CD4-positive, alpha-beta T cell treated with Interferon alpha-2 for 1 hour (primary cell): ENCODE data around the gene CTIF.
"Not testable (repeated sequence)": the region's sequence is repeated elsewhere in the genome, so short reads cannot be mapped to it uniquely, and the experiment has no call there.

Experiments
- DNase-seq, 2 donors: peaks; one replicate each; pipeline ENCODE4 v3.0.0-alpha.2; 2020 to 2022

CTIF gene

GRCh38 chr18:48538531-48539405, at the start of gene CTIF:
CTIF (plus strand) TSS chr18:48539031; CDS start chr18:48619566, 80,535 bp downstream.
- DNase-seq = peak; percentile 65 to 71

GRCh38 chr18:48490641-48491293, 48.1 kb upstream of the CTIF start:
- no peak for DNase-seq

DNA sequence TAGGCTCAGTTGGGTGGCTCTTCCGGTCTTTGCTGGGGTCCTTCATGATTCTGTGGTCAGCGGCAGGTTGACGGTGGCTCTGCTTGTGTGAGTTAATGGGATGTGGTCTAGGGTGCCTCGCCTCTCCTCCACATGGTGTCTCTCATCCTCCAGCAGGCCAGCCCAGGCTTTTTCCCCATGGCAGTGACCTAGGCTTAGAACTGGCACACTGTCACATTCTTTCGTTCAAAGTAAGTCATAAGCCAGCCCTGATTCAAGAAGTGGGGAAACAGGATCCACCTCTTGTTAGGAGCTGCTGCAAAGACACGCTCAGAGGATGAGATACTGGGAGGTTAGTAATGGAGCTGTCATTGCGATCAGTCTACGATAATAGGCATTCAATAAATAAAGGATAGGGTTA, 46.0 kb upstream of the CTIF start:
- DNase-seq = no peak

DNA sequence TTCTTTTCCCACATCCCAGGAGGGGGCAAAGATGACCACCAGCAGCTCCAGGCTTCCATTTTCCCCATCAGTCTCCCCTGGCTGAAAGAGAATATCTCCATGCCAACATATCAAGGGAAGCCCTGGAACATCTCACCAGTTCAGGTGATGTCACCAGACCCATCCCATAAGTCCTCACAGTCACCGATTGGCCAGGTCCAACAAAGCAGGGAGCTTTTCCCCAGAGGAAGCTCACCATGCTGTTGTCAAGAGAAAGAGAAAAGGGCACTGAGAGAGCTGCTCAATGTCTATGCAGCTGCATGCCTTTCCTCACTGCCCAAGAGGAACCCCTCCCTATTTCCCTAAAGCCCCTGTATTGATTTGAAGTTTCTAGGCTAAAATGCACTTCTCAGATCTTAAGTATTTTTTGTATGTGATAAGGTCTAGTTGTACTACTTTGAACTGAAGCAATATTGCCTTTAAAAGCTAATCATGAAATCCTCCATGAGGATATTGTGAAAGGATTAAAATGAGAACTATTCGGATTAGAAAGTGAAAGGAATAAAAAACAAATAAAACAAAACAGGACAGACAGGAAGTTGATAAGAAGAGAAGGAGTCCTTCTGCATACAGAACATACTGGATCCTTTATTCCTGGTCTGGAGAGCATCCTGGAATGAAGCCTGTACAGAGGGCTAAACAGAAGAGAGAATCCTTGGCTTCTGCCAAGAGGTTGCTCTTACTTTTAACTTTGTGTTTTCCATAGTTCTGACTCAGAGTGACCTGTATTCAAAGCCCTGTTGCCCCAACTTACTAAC, 45.2 kb upstream of the CTIF start:
- DNase-seq = no peak

GRCh38 chr18:48497863-48498262, 41.0 kb upstream of the CTIF start:
- DNase-seq = no peak

- DNase-seq = no peak
Observed at GRCh38 chr18:48500517-48500916, 38.3 kb upstream of the CTIF start.

DNA sequence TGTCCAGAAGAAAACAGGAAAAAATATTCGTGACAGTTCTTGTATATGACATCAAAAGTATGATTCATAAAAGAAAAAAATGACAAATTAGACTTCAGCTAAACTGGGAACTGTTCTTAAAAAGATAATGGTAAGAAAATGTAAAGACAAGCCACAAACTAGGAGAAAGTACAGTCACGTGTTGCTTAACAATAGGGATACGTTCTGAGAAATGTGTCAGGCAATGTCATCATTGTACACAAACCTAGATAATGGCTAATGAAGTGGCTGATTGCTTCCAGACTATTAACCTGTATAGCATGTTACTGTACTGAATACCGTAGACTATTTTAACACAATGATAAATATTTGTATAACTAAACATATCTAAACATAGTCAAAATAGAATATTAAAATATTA, 35.9 kb upstream of the CTIF start:
- no peak for DNase-seq

DNA sequence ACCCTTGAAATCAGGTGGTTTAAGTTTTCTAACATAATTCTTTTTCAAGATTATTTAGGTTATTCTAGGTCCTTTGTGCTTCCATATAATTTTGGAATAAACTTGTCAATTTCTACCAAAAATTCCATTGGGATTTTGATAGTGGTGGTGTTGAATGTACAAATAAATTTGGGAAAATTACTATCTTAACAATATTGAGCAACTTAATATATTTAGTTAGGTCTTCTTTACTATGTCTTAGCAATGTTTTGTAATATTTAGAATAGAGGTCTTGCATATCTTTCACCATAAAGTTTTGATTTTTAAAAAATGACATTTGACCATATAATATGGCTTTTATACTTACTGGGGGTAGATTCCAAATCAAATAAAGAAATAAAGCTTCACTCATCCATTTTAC, 34.0 kb upstream of the CTIF start:
- no peak for DNase-seq

- DNase-seq = not testable (repeated sequence)
Observed at GRCh38 chr18:48506983-48507568, 31.8 kb upstream of the CTIF start.

GRCh38 chr18:48512498-48512897, 26.3 kb upstream of the CTIF start:
- DNase-seq = not testable (repeated sequence)

- no peak for DNase-seq
Observed at GRCh38 chr18:48514786-48515185, 24.0 kb upstream of the CTIF start.

- DNase-seq = no peak
Observed at GRCh38 chr18:48517048-48517447, 21.8 kb upstream of the CTIF start.

- DNase-seq = no peak
Observed at GRCh38 chr18:48519431-48520100, 19.3 kb upstream of the CTIF start.

DNA sequence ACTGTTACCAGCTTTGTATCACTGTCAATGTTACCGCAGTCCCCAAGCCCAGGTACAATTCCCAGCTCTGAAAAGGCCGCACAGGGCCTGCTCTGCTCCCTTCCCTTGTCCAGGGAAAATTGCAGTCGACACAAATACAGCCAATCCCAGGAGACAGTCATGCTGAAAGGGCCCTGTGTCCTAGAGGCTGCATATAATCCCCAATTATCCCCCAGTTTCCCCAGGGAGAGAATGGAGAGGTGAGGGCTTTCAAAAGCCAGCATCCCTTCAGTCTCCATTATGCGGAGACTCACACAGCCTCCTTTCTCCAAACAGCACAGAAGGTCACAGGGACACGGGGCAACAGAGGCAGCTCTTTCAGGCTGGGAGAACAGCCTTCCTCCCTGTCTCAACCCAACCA, 17.1 kb upstream of the CTIF start:
- no peak for DNase-seq

- no peak for DNase-seq
Observed at GRCh38 chr18:48525671-48526070, 13.2 kb upstream of the CTIF start.

- no peak for DNase-seq
Observed at GRCh38 chr18:48527461-48527860, 11.4 kb upstream of the CTIF start.

DNA sequence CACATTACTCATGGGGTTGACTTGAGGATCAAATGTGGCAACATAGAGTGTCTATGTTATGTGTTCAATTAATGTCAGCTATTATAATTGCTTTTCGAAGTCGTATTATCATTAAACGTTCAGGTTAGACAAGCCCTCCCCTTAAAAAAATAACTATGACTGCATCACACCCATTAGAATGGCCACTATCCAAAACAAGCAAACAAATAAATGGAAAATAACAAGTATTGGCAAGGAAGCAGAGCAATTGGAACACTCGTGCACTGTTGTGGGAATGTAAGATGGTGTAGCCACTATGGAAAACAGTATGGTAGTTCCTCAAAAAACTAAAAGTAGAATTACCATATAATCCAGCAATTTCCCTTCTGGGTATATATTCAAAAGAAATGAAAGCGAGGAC, 10.0 kb upstream of the CTIF start:
- DNase-seq = no peak

- DNase-seq = no peak
Observed at GRCh38 chr18:48529796-48530195, 9.0 kb upstream of the CTIF start.

DNA sequence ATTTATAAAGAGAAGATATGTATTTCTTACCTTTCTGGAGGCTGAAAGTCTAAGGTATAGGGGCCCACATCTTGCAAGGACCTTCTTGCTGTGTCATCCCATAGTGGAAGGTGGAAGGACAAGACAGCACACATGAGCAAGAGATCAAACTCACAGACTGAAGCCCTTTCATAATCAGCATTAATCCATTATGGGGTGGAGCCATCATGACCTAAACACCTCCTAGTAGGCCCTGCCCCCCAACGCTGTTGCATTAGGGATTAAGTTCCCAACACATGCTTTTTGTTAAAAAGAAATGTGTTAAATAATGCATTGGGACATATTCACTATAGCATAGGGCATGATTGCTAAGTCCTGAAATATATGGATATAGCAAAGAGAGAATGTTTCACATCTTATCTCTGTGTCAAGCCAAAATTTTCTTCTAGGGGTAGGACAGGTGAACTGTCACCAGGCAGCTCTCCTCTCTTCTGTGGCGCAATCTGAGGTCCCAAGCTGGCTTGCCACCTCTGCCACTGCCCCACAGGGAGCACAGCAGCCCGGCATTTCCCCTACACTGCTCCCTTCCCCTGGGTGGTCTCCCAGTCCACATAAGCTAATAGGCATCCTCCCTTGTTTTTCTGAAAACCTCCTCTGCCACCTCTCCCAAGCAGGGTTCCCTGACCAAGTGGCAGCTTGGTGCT, 8.3 kb upstream of the CTIF start:
- no peak for DNase-seq

DNA sequence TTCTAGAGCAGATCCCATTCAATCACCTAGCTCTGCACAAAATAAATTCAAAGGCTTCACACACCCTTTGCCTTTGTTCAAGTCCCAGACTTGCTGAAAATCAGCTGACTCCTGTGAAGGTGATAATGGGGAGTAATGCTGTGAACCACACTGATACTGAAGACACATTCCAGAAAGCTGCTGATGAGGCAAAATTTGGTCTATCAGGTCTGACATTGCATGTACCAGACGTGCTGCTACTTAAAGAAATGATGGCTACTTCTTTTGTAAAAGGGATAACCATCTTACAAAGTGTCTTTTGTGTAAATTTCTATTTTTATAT, 7.8 kb upstream of the CTIF start:
- no peak for DNase-seq

- DNase-seq = no peak
Observed at GRCh38 chr18:48531908-48532307, 6.9 kb upstream of the CTIF start.
